SK-N-SH treated with all-trans-retinoic acid at 6 μM for 48 hours (cell line): ENCODE measurements around the gene DNAAF1.

Source experiments
- PATZ1 ChIP-seq: fragments of 250-450 bp; sonication (Bioruptor Pico); IDR thresholded peaks from 2 replicates; pipeline ENCODE4 v1.8.0; 2020; ENCODE audit warnings: mild to moderate bottlenecking, moderate library complexity, borderline replicate concordance
- RARB ChIP-seq: fragments of 250-450 bp; sonication (Bioruptor Pico); IDR thresholded peaks from 2 replicates; pipeline ENCODE4 v1.8.0; 2021; ENCODE audit warnings: mild to moderate bottlenecking, moderate library complexity
- SNAI2 ChIP-seq: fragments of 250-450 bp; sonication (Bioruptor Pico); IDR thresholded peaks from 2 replicates; pipeline ENCODE4 v1.5.0; 2020; ENCODE audit warnings: mild to moderate bottlenecking, moderate library complexity
- TSHZ2 ChIP-seq: fragments of 250-450 bp; sonication (Bioruptor Pico); IDR thresholded peaks from 2 replicates; pipeline ENCODE4 v1.5.0; 2020; ENCODE audit warnings: mild to moderate bottlenecking, moderate library complexity
- ZC3H10 ChIP-seq: fragments of 250-450 bp; sonication (Bioruptor Pico); IDR thresholded peaks from 2 replicates; pipeline ENCODE4 v1.5.1; 2021; ENCODE audit warnings: mild to moderate bottlenecking, moderate library complexity
- ZNF8 ChIP-seq: fragments of 450-650 bp; formaldehyde crosslinking; IDR thresholded peaks from 2 replicates; pipeline ENCODE4 v1.5.0; 2020; ENCODE audit warnings: mild to moderate bottlenecking, moderate library complexity

- TF ChIP-seq ZC3H10 (no peak), SNAI2 (CRISPR knock-in tag) (no peak), PATZ1 (CRISPR knock-in tag) (no peak), ZNF8 (CRISPR knock-in tag) (no peak), TSHZ2 (CRISPR knock-in tag) (no peak), RARB (no peak)
These were observed 49.5 kb downstream of the DNAAF1 start for GRCh38 chr16:84194470-84195200.
